Measurements from ENCODE around the gene RAB3GAP2.

Gene RAB3GAP2

GRCh38 chr1:220267630-220268029 is 4.6 kb downstream of the RAB3GAP2 start:
- no peak for TF ChIP-seq NFIC (IDR thresholded peaks at IDR 0.05)
- no peak for TF ChIP-seq EP300 (IDR thresholded peaks at IDR 0.05; ENCODE audit: borderline replicate concordance)
- no peak for TF ChIP-seq EGR1 (IDR thresholded peaks at IDR 0.05)
- TF ChIP-seq YY1 (IDR thresholded peaks at IDR 0.05; ENCODE audit: low read depth): no peak
- TF ChIP-seq CEBPB (IDR thresholded peaks at IDR 0.05): no peak
- TF ChIP-seq RAD21 (IDR thresholded peaks at IDR 0.05; ENCODE audit: low read depth): no peak
- no peak for TF ChIP-seq REST (IDR thresholded peaks at IDR 0.05; ENCODE audit: low read depth)
- TF ChIP-seq, protein P1, sequence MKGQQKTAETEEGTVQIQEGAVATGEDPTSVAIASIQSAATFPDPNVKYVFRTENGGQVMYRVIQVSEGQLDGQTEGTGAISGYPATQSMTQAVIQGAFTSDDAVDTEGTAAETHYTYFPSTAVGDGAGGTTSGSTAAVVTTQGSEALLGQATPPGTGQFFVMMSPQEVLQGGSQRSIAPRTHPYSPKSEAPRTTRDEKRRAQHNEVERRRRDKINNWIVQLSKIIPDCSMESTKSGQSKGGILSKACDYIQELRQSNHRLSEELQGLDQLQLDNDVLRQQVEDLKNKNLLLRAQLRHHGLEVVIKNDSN (IDR thresholded peaks at IDR 0.05): no peak
- TF ChIP-seq FOXM1 (IDR thresholded peaks at IDR 0.05; ENCODE audit: borderline replicate concordance, low read depth): no peak
- no peak for TF ChIP-seq ZBTB7A (IDR thresholded peaks at IDR 0.05; ENCODE audit: low read depth)
- no peak for TF ChIP-seq TCF12 (IDR thresholded peaks at IDR 0.05; ENCODE audit: low read depth)
- TF ChIP-seq, protein P2, sequence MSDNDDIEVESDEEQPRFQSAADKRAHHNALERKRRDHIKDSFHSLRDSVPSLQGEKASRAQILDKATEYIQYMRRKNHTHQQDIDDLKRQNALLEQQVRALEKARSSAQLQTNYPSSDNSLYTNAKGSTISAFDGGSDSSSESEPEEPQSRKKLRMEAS (IDR thresholded peaks at IDR 0.05): no peak
- TF ChIP-seq TEAD4 (IDR thresholded peaks at IDR 0.05): no peak

GRCh38 chr1:220255204-220255603 is 17.0 kb downstream of the RAB3GAP2 start:
- TF ChIP-seq CREB1 (IDR thresholded peaks at IDR 0.05; ENCODE audit: low read depth): no peak
- TF ChIP-seq, protein P2 (IDR thresholded peaks at IDR 0.05): no peak
- no peak for TF ChIP-seq TAF1 (IDR thresholded peaks at IDR 0.05; ENCODE audit: low read depth)
- no peak for TF ChIP-seq NFIC (IDR thresholded peaks at IDR 0.05)
- no peak for TF ChIP-seq TEAD4 (IDR thresholded peaks at IDR 0.05)

DNA sequence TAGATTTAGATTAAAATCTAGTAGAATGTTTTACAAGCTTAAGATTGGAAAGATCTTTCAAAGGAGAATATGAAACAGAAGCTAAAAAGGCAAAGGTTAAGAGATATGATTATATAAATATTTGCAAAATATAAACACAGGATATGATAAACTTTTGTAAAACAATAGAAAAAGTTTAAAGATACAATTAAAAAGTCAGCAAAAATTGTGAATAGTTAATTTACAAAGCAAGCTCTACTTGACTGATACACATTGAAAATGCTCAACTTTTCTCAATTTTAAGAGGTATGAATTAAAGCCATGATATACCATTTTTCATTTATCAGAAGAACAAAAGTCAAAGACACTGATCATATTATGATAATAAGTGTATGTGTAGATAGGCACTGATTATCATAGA is 21.0 kb downstream of the RAB3GAP2 start:
- no peak for TF ChIP-seq REST (IDR thresholded peaks at IDR 0.05; ENCODE audit: low read depth)
- TF ChIP-seq, protein P2 (IDR thresholded peaks at IDR 0.05): no peak
- no peak for TF ChIP-seq CREB1 (IDR thresholded peaks at IDR 0.05; ENCODE audit: low read depth)
- no peak for TF ChIP-seq TEAD4 (IDR thresholded peaks at IDR 0.05)
- TF ChIP-seq EGR1 (IDR thresholded peaks at IDR 0.05): no peak
- no peak for TF ChIP-seq TAF1 (IDR thresholded peaks at IDR 0.05; ENCODE audit: low read depth)
- no peak for TF ChIP-seq YY1 (IDR thresholded peaks at IDR 0.05; ENCODE audit: low read depth)
- TF ChIP-seq CEBPB (IDR thresholded peaks at IDR 0.05): no peak
- TF ChIP-seq, protein P1 (IDR thresholded peaks at IDR 0.05): no peak
- no peak for TF ChIP-seq FOXM1 (IDR thresholded peaks at IDR 0.05; ENCODE audit: borderline replicate concordance, low read depth)
- TF ChIP-seq TCF12 (IDR thresholded peaks at IDR 0.05; ENCODE audit: low read depth): no peak
- no peak for TF ChIP-seq ZBTB7A (IDR thresholded peaks at IDR 0.05; ENCODE audit: low read depth)
- TF ChIP-seq EP300 (IDR thresholded peaks at IDR 0.05; ENCODE audit: borderline replicate concordance): no peak
- TF ChIP-seq RAD21 (IDR thresholded peaks at IDR 0.05; ENCODE audit: low read depth): no peak
- TF ChIP-seq NFIC (IDR thresholded peaks at IDR 0.05): no peak

DNA sequence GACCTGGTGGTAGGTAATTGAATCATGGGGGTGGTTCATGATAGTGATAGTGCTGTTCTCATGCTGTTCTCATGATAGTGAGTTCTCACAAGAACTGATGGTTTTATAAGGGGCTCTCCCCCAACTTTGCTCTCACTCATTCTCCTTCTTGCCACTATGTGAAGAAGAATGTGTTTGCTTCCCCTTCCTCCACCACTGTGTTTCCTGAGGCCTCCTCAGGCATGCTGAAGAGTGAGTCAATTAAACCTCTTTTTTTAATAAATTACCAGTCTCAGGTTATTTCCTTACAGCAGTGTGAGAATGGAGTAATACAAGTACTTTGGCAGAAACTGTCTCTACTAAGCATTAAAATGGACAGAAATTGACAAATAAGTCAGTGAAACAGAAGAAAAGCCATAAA is 21.6 kb downstream of the RAB3GAP2 start:
- no peak for TF ChIP-seq YY1 (IDR thresholded peaks at IDR 0.05; ENCODE audit: low read depth)
- no peak for TF ChIP-seq REST (IDR thresholded peaks at IDR 0.05; ENCODE audit: low read depth)
- no peak for TF ChIP-seq TCF12 (IDR thresholded peaks at IDR 0.05; ENCODE audit: low read depth)
- TF ChIP-seq, protein P2 (IDR thresholded peaks at IDR 0.05): no peak
- no peak for TF ChIP-seq CREB1 (IDR thresholded peaks at IDR 0.05; ENCODE audit: low read depth)
- TF ChIP-seq, protein P1 (IDR thresholded peaks at IDR 0.05): no peak
- TF ChIP-seq CEBPB (IDR thresholded peaks at IDR 0.05): no peak
- no peak for TF ChIP-seq ZBTB7A (IDR thresholded peaks at IDR 0.05; ENCODE audit: low read depth)
- no peak for TF ChIP-seq NFIC (IDR thresholded peaks at IDR 0.05)
- TF ChIP-seq RAD21 (IDR thresholded peaks at IDR 0.05; ENCODE audit: low read depth): no peak
- TF ChIP-seq EGR1 (IDR thresholded peaks at IDR 0.05): no peak
- no peak for TF ChIP-seq TAF1 (IDR thresholded peaks at IDR 0.05; ENCODE audit: low read depth)
- TF ChIP-seq TEAD4 (IDR thresholded peaks at IDR 0.05): no peak
- TF ChIP-seq EP300 (IDR thresholded peaks at IDR 0.05; ENCODE audit: borderline replicate concordance): no peak
- TF ChIP-seq FOXM1 (IDR thresholded peaks at IDR 0.05; ENCODE audit: borderline replicate concordance, low read depth): no peak
